ENCODE data around the gene PCED1A.
"Not testable (repeated sequence)": the region's sequence is repeated elsewhere in the genome, so short reads cannot be mapped to it uniquely, and the experiment has no call there.

PCED1A gene

DNA sequence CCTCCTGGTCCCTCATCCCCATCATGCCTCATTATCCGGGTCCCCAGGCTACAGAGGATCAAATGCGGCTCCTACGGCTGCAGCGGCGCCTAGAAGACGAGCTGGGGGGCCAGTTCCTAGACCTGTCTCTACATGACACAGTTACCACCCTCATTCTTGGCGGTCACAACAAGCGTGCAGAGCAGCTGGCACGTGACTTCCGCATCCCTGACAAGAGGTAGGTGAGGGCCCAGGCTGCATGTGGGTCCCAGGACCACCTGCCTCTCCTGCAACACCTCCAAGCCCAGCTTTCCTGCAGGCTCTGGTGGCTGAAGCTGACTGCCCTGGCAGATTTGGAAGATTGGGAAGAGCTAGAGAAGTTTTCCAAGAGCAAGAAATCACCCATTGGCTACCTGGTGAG, 24.6 kb upstream of the PCED1A start:
- no peak for FAIRE-seq

GRCh38 chr20:2864626-2865025, 24.2 kb upstream of the PCED1A start:
- FAIRE-seq: no peak

GRCh38 chr20:2859330-2860121, 19.1 kb upstream of the PCED1A start:
- FAIRE-seq: no peak

DNA sequence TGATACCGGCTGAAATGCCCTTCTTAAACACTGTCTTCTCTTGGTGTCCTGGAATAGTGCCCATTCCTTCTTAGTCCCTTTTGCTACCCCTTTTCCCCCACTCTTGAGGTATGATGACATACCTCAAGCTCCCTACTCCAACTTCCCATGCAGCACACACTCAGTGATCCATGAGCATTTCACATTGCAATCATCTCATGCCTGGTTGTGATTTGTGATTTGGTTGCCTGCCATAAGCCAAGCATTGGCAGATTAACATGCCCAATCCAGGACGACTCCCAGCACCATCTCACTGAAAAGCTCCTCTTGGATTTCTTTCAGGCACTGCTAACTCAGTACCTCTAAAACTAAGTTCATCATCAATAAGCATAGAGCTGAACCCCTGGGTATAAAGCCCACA, 18.1 kb upstream of the PCED1A start:
- no peak for FAIRE-seq

- FAIRE-seq: no peak
Measured at GRCh38 chr20:2851086-2851485, 10.6 kb upstream of the PCED1A start.

- FAIRE-seq: no peak
Measured at GRCh38 chr20:2849529-2849928, 9.1 kb upstream of the PCED1A start.

GRCh38 chr20:2847802-2848201, 7.3 kb upstream of the PCED1A start:
- FAIRE-seq: no peak

DNA sequence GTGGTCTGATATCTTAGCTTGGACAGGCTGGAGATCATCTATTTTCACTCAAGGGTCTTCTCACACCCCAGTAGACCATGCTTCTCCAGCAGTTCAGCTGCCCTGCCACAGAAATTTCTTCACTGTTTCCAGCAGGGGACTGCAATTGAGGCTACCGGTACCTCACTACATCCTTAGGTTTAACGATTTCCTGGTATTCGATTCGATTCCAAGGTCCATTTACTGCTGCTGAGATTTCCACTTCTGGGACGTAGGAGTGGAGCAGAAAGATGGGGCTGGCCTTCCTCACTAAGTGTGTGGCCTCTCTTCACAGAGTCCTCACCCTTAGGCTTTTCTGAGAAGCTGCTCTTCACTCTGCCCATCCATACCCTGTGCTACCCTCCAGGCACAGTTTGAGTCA, 6.2 kb upstream of the PCED1A start:
- FAIRE-seq: no peak

DNA sequence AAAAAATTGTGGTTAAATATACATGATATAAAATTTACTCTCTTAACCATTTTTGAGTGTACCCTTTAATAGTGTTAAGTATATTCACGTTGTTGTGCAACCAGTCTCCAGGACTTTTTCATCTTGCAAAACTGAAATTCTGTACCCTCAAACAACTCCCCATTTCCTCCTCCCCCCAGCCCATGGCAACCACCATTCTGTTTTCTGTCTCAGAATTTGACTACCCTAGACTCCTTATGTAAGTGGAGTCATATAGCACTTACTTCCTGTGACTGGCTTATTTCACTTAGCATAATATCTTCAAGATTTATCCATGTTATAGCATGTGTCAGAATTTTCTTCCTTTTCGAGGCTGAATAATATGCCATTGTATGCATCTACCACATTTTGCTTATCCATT, 5.2 kb upstream of the PCED1A start:
- no peak for FAIRE-seq

DNA sequence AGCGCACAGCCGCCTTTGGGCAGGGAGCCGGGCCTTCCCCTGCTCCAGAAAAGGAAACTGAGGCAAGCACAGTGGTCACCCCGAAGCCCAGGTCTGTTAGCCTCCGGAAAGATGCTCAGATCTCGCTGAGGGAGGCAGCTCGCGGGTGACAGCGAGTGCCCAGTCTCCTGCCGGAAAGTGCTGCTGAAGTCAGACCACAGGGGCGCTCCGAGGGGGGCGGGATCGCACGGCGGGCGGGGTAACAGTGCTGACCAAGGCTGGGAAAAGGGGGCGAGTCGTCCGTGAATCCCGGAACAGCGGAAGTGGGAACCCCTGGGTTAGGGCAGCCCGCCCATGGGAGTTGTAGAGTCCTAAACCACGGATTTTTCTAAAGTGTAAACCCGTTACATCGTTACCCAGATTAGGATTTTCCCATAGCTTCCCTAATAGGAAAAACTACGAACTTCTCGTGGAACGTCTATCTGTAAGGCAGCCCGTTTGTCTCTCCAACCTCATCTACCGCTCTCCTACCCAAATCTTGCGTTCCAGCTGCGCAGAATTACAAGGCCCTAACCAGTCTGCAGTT, 594 bp upstream of the PCED1A start:
- no peak for FAIRE-seq

DNA sequence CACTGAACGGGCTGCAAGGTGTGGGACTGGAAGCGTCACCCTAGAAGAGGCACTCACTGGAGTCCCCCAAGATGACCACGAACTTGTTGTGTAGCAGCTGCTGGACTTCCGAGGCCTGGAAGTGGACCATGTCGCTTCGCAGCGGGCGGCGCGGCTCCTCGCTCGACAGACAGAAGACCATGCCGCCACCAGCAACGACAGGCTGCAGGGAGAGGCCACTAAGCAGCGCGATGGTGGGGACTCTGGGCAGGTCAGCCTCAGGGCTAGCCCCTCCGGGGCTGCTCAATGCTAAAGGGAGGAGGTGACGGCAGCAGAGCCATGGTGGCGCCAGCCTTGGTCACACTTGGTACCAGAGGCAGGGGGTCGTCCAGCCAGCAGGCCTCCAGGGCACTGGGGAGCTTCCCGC, 720 bp downstream of the PCED1A start:
- no peak for FAIRE-seq

DNA sequence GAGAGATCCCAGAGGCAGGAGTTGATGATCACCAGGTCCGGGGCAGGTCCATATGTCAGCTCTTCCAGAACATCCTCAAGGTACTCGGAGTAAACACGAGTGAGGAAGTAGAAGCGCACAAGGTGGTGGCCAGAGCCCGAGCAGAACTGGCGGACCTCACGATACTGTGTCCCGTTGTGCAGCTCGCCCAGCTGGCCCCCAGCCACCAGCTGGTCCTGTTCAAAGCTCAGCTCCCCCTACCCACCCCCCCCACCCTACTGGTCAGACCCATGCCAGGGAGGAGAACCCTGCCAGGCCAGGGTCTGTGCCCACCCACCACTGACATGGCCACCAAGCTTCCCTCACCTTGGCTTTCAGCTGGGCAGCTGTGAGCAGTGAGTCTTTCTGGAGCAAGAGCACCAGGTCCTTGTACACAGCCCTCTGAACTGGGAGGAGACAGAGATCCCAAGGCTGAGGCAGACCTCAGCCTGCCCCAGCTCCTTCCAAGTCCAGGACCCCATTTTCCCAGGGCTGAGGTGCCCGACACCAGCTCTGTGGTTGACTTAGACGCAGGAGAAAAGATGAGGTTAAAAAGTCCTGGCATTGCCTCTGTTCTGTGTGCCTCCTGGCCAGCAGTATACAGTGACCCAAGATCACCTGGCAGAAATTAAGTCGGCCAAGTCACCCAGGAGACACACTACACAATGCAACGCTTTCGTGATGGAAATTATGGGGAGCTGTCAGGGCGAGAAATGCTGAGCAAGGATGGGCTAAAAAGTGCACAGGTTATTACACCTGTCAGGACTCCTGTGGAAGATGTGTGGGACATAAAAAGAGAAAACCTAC, 1.4 kb downstream of the PCED1A start:
- no peak for FAIRE-seq

DNA sequence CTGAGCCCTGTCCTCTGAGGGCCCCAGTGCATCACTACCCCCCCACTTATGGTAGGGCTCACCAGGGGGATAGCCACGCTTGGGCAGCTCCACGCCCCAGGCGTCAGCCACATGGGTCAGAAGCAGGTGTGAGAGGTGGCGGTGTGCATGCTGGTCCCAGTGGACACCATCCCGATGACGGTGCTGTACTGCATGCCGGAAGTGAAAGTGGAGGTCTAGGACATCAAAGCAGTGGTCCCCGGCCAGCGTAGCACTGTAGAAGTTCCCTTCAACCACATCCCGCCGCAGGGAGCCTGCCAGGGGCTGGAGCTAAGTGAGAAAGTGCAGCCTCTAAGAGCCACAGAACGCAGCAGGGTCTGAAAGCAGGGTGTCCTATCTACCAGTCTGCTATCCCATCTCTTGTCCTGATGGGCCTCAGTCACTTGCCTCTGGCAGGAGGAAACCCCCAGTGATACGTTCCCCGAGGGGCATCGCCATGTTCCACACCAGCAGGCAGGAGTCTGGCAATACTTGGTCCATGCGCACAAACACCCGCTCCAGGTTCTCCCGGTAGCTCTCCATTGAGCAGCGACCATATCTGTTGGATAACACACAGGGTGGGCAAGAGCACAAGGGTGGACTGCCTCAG, 2.2 kb downstream of the PCED1A start:
- no peak for FAIRE-seq

DNA sequence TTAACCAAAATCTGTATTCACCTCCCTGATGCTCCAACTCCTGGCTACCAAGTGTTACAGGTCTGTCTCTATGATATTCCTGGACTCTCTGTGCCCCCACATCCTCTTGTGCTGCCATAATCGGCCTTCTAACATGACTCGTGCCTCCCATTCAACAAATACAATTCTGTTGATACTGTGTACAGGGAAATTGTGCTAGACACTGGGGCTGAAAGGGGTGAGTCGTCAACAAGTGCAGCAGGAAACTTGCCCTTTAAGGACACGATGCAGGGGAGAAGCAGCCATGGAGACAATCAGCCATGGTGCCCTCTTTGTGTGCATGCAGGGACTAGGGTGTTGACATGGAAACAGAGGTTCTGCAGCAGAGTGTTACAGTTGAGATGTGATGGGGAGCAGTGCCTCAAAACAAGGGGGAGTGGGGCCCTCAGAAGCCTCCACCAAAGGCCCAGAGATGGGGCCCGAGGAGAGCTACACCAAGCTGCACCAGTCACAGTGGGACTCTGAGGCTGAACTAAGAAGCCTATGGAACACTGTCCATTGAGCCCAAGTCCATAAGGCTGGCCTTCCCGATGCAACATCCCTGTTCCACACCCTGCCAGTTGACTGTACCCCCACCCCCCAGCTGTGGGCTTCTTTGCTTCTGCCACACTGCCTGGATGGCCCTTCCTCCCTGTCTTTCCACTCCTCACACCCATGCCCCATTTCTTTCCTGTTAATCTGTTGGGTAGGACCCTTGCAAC, 3.1 kb downstream of the PCED1A start:
- FAIRE-seq: no peak

GRCh38 chr20:2836035-2836434, 4.4 kb downstream of the PCED1A start:
- FAIRE-seq: no peak

- FAIRE-seq: no peak
Measured at GRCh38 chr20:2835331-2835796, 5.1 kb downstream of the PCED1A start.

DNA sequence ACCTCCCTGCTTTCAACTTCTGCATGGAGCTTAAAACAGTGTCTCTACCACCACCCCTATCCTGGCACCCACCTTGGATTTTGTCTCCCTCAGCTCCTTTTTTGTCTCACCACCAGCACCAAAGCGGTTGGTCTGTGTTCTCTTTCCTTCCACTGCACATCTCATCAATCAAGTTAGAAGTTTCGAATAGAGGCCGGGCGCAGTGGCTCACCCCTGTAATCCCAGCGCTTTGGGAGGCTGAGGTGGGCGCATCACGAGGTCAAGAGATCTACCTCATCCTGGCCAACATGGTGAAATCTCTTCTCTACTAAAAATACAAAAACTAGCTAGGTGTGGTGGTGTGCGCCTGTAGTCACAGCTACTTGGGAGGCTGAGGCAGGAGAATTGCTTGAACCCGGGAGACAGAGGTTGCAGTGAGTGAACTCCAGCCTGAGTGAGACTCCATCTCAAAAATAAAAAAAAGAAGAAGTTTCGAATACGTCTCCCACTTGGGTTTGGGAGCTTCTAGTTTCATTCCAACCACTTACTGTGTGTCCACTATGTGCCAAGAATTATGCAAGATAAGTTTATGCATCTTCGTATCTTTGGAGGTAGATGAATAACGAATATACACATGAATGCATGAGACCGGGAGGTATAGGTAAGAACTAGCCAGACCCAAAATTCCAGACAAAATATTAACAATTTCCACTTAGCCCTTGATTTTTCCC, 5.9 kb downstream of the PCED1A start:
- FAIRE-seq: no peak

GRCh38 chr20:2833761-2834160, 6.7 kb downstream of the PCED1A start:
- FAIRE-seq: no peak

DNA sequence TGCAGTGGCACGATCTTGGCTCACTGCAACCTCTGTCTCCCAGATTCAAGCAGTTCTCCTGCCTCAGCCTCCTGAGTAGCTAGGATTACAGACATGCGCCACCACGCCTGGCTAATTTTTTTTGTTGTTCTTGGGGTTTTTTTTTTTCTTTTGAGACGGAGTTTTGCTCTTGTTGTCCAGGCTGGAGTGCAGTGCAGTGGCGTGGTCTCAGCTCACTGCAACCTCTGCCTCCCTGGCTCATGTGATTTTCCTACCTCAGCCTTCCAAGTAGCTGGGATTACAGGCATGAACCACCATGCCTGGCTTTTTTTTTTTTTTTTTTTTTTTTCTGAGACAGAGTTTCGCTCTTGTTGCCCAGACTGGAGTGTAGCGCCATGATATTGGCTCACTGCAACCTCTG, 9.2 kb downstream of the PCED1A start:
- FAIRE-seq: not testable (repeated sequence)

DNA sequence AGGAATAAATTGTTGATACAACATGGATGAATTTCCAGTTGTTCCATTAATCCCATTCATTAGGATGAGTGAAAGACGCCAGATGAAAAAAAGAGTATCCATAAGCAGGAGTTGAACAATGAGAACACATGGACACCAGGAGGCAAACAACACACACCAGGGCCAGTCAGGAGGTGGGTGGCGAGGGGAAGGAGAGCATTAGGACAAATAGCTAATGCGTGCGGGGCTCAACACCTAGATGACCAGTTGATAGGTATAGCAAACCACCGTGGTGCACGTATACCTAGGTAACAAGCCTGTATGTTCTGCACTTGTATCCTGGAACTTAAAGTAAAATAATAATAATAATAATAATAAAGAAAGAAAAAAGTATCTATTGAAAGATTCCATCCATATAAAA, 11.1 kb downstream of the PCED1A start:
- FAIRE-seq: no peak

- FAIRE-seq: no peak
Measured at GRCh38 chr20:2826655-2827054, 13.8 kb downstream of the PCED1A start.

DNA sequence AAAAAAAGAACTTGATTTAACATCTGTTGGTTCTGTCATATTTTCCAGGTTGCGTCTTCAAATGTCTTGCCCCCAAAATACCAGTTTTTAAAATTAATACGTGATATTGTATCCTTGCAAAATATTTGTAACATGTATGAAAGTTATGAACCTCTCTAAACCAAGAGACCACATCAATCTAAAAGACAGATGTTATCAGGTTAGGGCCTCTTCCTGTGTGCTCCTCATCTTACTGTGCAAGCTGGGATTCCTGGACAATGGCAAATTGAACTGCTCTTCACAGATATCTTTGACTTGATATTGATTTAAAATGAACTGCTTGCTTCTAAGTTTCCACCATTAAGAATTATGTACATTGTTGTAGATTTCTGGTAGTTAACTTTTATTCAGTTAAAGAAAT, 14.7 kb downstream of the PCED1A start:
- FAIRE-seq: no peak

All from endometrium (tissue), 2 donors.